Thymus (tissue), 11 donors: Measurements from ENCODE around the gene RAD18. TPM values are rescaled to one million over a fixed set of nuclear protein-coding genes. Genes with fewer than 3 reads are reported as not detected.

Experiments
- DNase-seq, 9 donors: peaks; one replicate each; pipeline ENCODE4 v3.0.0-alpha.2; 2013; ENCODE audit warnings: low spot score in 9 of 9, low read depth in 6 of 9, missing footprints in 1 of 9
- H3K27ac ChIP-seq, 2 donors: one replicate each; pipeline ENCODE4 v1.5.1; 2013; ENCODE audit warnings: control low read depth in 1 of 2, low read depth in 1 of 2, low read length in 1 of 2, mild to moderate bottlenecking in 1 of 2, moderate library complexity in 1 of 2
- H3K27me3 ChIP-seq, 2 donors: one replicate each; pipeline ENCODE4 v1.5.1; 2013; ENCODE audit warnings: low read length in 1 of 2; ENCODE audit not compliant: control insufficient read depth in 2 of 2, insufficient read depth in 1 of 2
- H3K36me3 ChIP-seq, 2 donors: one replicate each; pipeline ENCODE4 v1.5.1; 2013; ENCODE audit warnings: low read length in 1 of 2, mild to moderate bottlenecking in 1 of 2, moderate library complexity in 1 of 2; ENCODE audit not compliant: control insufficient read depth in 2 of 2, insufficient read depth in 2 of 2
- H3K4me1 ChIP-seq, 2 donors: one replicate each; pipeline ENCODE4 v1.5.1; 2013; ENCODE audit warnings: low read length in 2 of 2; ENCODE audit not compliant: control insufficient read depth in 2 of 2, insufficient read depth in 2 of 2
- H3K4me3 ChIP-seq, 2 donors: one replicate each; pipeline ENCODE4 v1.5.1; 2013; ENCODE audit warnings: low read length in 2 of 2, control low read depth in 1 of 2, mild to moderate bottlenecking in 1 of 2
- H3K9me3 ChIP-seq, 2 donors: one replicate each; pipeline ENCODE4 v1.5.1; 2013; ENCODE audit warnings: low read length in 1 of 2, mild to moderate bottlenecking in 1 of 2; ENCODE audit not compliant: control insufficient read depth in 2 of 2, insufficient read depth in 1 of 2
- whole genome bisulfite sequencing: extraction: QIAGEN DNeasy Blood & Tissue Kit; methylation state at CpG from one replicate; pipeline ENCODE4 v1.1.7; 2013; 5-methylcytosine and 5-hydroxymethylcytosine counted together
- polyA plus RNA-seq: library from polyadenylated mRNA; stranded (reverse); fragments of 200-250 nt; gene quantifications from one replicate; pipeline ENCODE4 v1.2.3, GENCODE V29; 2013
- total RNA-seq: library from RNA; stranded (reverse); fragments of 120-200 nt; gene quantifications from one replicate; pipeline ENCODE4 v1.2.4, GENCODE V29; 2013
- donor health status: healthy.

The RAD18 gene
- total and polyA plus RNA-seq, 2 donors, result 4.0 to 14.5 TPM

GRCh38 chr3:8983026-8983425, 19.8 kb upstream of the RAD18 start:
- peaks cover 0 to 3% of the 10 kb centered on the region in 2 donors for H3K4me1 ChIP-seq
- no peaks in the 10 kb centered on the region for H3K36me3 ChIP-seq
- DNase-seq, result no peak
- no peak overlapping the region for H3K4me3 ChIP-seq
- no peaks in the 10 kb centered on the region for H3K27me3 ChIP-seq
- 94% methylated on average over 1 of the region's 1 CpG for WGBS
- H3K27ac ChIP-seq, result no peak overlapping the region
- peaks cover 0 to 7% of the 10 kb centered on the region in 2 donors for H3K9me3 ChIP-seq

- H3K9me3 ChIP-seq, result peaks cover 0 to 7% of the 10 kb centered on the region in 2 donors
- H3K4me1 ChIP-seq, result peaks cover 0 to under 1% of the 10 kb centered on the region in 2 donors
- H3K27ac ChIP-seq, result no peak overlapping the region
- no peak overlapping the region for H3K4me3 ChIP-seq
- 35% methylated on average over 5 of the region's 5 CpGs for WGBS
- DNase-seq, result no peak
- peaks cover 0 to 2% of the 10 kb centered on the region in 2 donors for H3K27me3 ChIP-seq
- no peaks in the 10 kb centered on the region for H3K36me3 ChIP-seq
These were observed 19.2 kb upstream of the RAD18 start for GRCh38 chr3:8982509-8982908.

DNA sequence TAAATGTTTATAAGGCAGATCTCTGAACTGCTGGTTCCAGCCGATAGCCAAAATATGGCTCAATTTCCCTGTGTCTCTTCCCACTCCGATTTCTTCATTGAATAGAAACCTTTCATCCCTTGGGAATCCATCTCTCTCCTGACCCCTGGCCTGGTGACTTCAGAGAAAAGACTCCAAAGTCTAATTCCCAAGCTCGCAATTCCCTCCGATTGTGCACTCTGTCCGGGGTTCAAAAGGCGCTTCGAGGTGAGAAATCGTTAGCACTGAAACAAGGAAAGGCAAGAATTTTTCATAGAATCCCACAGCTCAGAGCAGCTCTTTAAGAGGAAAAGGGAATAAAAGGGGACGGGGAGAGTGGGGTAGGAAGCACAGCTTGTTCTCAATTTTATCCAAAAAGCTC, 18.4 kb upstream of the RAD18 start:
- 93% methylated on average over 9 of the region's 9 CpGs for WGBS
- no peaks in the 10 kb centered on the region for H3K36me3 ChIP-seq
- H3K9me3 ChIP-seq, result peaks cover 0 to 7% of the 10 kb centered on the region in 2 donors
- H3K4me1 ChIP-seq, result no peaks in the 10 kb centered on the region
- no peak overlapping the region for H3K4me3 ChIP-seq
- no peak for DNase-seq
- H3K27ac ChIP-seq, result no peak overlapping the region
- H3K27me3 ChIP-seq, result peaks cover 2 to 3% of the 10 kb centered on the region in 2 donors

- no peaks in the 10 kb centered on the region for H3K4me1 ChIP-seq
- DNase-seq, result no peak
- no peak overlapping the region for H3K4me3 ChIP-seq
- H3K27ac ChIP-seq, result no peak overlapping the region
- no peaks in the 10 kb centered on the region for H3K36me3 ChIP-seq
- H3K9me3 ChIP-seq, result peaks cover 0 to 7% of the 10 kb centered on the region in 2 donors
- H3K27me3 ChIP-seq, result peaks cover 2 to 3% of the 10 kb centered on the region in 2 donors
- 87% methylated on average over 9 of the region's 9 CpGs for WGBS
These were observed 18.0 kb upstream of the RAD18 start for GRCh38 chr3:8981296-8981695.

- no peak for DNase-seq
- H3K27ac ChIP-seq, result no peak overlapping the region
These were observed 17.5 kb upstream of the RAD18 start for GRCh38 chr3:8980756-8981257.

GRCh38 chr3:8979262-8979661, 16.0 kb upstream of the RAD18 start:
- DNase-seq, result no peak

More at GRCh38 chr3:8980756-8981257, 17.5 kb upstream of the RAD18 start:
- WGBS, result 89% methylated on average over 6 of the region's 6 CpGs
- Histone ChIP-seq H3K4me3 (no peak overlapping the region), H3K27me3 (peaks cover 2 to 3% of the 10 kb centered on the region in 2 donors), H3K9me3 (peaks cover 0 to 7% of the 10 kb centered on the region in 2 donors), H3K4me1 (no peaks in the 10 kb centered on the region), H3K36me3 (no peaks in the 10 kb centered on the region)

GRCh38 chr3:8978551-8978950, 15.3 kb upstream of the RAD18 start:
- DNase-seq, result no peak

More at GRCh38 chr3:8979262-8979661, 16.0 kb upstream of the RAD18 start:
- whole genome bisulfite sequencing, result 92% methylated on average over 1 of the region's 1 CpG
- peaks cover 2 to 3% of the 10 kb centered on the region in 2 donors for H3K27me3 ChIP-seq
- no peak overlapping the region for H3K27ac ChIP-seq
- H3K36me3 ChIP-seq, result no peaks in the 10 kb centered on the region
- no peaks in the 10 kb centered on the region for H3K4me1 ChIP-seq
- no peak overlapping the region for H3K4me3 ChIP-seq
- peaks cover 0 to 7% of the 10 kb centered on the region in 2 donors for H3K9me3 ChIP-seq

GRCh38 chr3:8976540-8977182, 13.4 kb upstream of the RAD18 start:
- Histone ChIP-seq H3K4me3 (no peak overlapping the region), H3K27ac (no peak overlapping the region), H3K9me3 (peaks cover 0 to 7% of the 10 kb centered on the region in 2 donors), H3K36me3 (no peaks in the 10 kb centered on the region), H3K27me3 (peaks cover 2 to 3% of the 10 kb centered on the region in 2 donors), H3K4me1 (no peaks in the 10 kb centered on the region)
- 80% methylated on average over 6 of the region's 6 CpGs for WGBS
- no peak for DNase-seq

More at GRCh38 chr3:8978551-8978950, 15.3 kb upstream of the RAD18 start:
- Histone ChIP-seq H3K4me1 (no peaks in the 10 kb centered on the region), H3K27me3 (peaks cover 2 to 3% of the 10 kb centered on the region in 2 donors), H3K9me3 (peaks cover 0 to 7% of the 10 kb centered on the region in 2 donors), H3K36me3 (no peaks in the 10 kb centered on the region), H3K27ac (no peak overlapping the region), H3K4me3 (no peak overlapping the region)
- 92% methylated on average over 3 of the region's 3 CpGs for WGBS

GRCh38 chr3:8975081-8976020, 12.1 kb upstream of the RAD18 start:
- no peak overlapping the region for H3K4me3 ChIP-seq
- DNase-seq, result no peak

More at GRCh38 chr3:8975081-8976020, 12.1 kb upstream of the RAD18 start:
- Histone ChIP-seq H3K27ac (no peak overlapping the region), H3K4me1 (no peaks in the 10 kb centered on the region), H3K36me3 (no peaks in the 10 kb centered on the region), H3K27me3 (peaks cover 2 to 3% of the 10 kb centered on the region in 2 donors), H3K9me3 (peaks cover 0 to 5% of the 10 kb centered on the region in 2 donors)
- 92% methylated on average over 11 of the region's 11 CpGs for WGBS
